Brain microvascular endothelial cell (primary cell): ENCODE data around the gene PES1.
"Not testable (repeated sequence)": the region's sequence is repeated elsewhere in the genome, so short reads cannot be mapped to it uniquely, and the experiment has no call there.

Experiments used
- DNase-seq: peaks from one replicate; pipeline ENCODE4 v3.0.0-alpha.2; 2020
- H3K27ac ChIP-seq: fragments of 250-450 bp; sonication (Bioruptor Pico); 2 replicates; pipeline ENCODE4 v1.5.1; 2020; ENCODE audit warnings: mild to moderate bottlenecking, moderate library complexity
- H3K27me3 ChIP-seq: fragments of 250-450 bp; sonication (Bioruptor Pico); replicated peaks from 2 replicates; pipeline ENCODE4 v1.5.1; 2020; ENCODE audit warnings: mild to moderate bottlenecking
- H3K36me3 ChIP-seq: fragments of 250-450 bp; sonication (Bioruptor Pico); replicated peaks from 2 replicates; pipeline ENCODE4 v1.5.1; 2020; ENCODE audit warnings: mild to moderate bottlenecking
- H3K4me3 ChIP-seq: 2 replicates; pipeline ENCODE4 v1.5.1; 2011; ENCODE audit warnings: low read depth, mild to moderate bottlenecking, control low read depth, low read length, moderate library complexity
- in situ Hi-C: cut with HindIII; loops from 2 replicates; pipeline ENCODE4 v1.10.0; 2017; ENCODE audit warnings: low sequenced_read_pairs, low pct_ligation_motif_present
- TF ChIP-seq, protein P1 (sequence below): IDR thresholded peaks from 2 replicates; pipeline ENCODE4 v1.5.1; 2011; ENCODE audit warnings: low read depth, mild to moderate bottlenecking, moderate library complexity, low read length, control low read depth, inconsistent platforms; ENCODE audit errors: missing control alignments

PES1 gene

DNA sequence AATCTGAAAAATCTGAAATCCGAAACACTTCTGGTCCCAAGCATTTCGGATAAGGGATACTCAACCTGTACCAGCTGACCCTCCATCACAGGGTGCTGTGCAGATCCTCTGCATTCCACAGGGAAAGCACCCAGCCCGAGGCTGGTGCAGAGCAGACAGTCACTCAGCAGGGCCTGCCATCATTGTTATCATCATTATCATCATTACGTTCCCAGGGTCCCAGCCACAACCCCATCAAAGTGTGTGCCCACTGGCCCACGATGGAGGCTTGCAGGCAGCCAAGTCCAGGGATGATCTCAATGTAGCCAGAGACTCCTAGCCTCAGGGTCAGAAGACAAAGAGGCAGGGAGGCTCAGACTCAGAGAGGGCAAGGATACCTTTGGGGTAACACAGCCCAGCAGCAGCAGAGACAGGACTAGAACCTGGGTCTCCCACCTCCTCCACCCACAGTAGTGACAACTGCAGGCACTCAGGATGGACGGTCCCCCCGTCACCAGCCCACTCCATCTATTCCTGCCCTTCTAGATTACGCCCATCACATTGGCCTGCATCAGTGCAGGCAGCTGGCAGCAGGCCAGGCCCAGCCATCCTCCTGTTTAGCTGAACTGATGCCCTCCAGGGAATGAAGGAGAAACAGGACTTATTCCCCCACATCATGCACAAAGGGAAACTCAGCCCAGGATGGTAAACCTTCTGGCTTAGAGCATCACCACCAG, 27.5 kb downstream of the PES1 start:
- no peak for DNase-seq
- H3K4me3 ChIP-seq = no peak overlapping the region
- TF ChIP-seq, protein P1, sequence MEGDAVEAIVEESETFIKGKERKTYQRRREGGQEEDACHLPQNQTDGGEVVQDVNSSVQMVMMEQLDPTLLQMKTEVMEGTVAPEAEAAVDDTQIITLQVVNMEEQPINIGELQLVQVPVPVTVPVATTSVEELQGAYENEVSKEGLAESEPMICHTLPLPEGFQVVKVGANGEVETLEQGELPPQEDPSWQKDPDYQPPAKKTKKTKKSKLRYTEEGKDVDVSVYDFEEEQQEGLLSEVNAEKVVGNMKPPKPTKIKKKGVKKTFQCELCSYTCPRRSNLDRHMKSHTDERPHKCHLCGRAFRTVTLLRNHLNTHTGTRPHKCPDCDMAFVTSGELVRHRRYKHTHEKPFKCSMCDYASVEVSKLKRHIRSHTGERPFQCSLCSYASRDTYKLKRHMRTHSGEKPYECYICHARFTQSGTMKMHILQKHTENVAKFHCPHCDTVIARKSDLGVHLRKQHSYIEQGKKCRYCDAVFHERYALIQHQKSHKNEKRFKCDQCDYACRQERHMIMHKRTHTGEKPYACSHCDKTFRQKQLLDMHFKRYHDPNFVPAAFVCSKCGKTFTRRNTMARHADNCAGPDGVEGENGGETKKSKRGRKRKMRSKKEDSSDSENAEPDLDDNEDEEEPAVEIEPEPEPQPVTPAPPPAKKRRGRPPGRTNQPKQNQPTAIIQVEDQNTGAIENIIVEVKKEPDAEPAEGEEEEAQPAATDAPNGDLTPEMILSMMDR = no peak
- H3K36me3 ChIP-seq = no peaks in the 10 kb centered on the region
- in situ Hi-C loops = no loop called here
- no peak overlapping the region for H3K27ac ChIP-seq
- no peaks in the 10 kb centered on the region for H3K27me3 ChIP-seq

DNA sequence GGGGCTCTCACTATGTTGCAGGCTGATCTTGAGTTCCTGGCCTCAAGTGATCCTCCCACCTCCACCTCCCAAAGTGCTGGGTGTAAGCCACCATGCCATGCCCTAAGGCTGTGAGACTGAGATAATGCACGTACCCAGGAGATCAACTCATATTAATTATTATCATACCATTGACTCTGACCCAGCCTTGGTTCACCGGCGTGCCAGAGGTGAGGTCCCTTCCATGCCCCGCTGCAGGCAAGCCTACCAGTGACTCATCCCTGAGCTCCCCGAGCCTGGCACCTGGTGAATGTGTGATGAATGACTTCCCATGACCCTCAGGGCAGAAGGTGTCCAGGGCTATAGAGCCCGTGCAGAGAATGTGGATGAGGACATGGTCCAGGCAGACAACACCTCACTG, 29.3 kb downstream of the PES1 start:
- H3K27ac ChIP-seq = no peak overlapping the region
- TF ChIP-seq, protein P1 = no peak
- H3K36me3 ChIP-seq = no peaks in the 10 kb centered on the region
- in situ Hi-C loops = no loop called here
- H3K4me3 ChIP-seq = no peak overlapping the region
- no peak for DNase-seq
- no peaks in the 10 kb centered on the region for H3K27me3 ChIP-seq

- Histone ChIP-seq H3K4me3 (no peak overlapping the region), H3K36me3 (no peaks in the 10 kb centered on the region), H3K27me3 (no peaks in the 10 kb centered on the region), H3K27ac (no peak overlapping the region)
- in situ Hi-C loops = no loop called here
- TF ChIP-seq, protein P1 = no peak
- DNase-seq = no peak
Observed at GRCh38 chr22:30561402-30562189, 30.1 kb downstream of the PES1 start.

- DNase-seq, H3K36me3 ChIP-seq, H3K4me3 ChIP-seq, in situ Hi-C loops, H3K27ac ChIP-seq, H3K27me3 ChIP-seq: not testable (repeated sequence)
- TF ChIP-seq, protein P1 = peak; percentile 32
Observed at GRCh38 chr22:30560643-30561202, 31.0 kb downstream of the PES1 start.

DNA sequence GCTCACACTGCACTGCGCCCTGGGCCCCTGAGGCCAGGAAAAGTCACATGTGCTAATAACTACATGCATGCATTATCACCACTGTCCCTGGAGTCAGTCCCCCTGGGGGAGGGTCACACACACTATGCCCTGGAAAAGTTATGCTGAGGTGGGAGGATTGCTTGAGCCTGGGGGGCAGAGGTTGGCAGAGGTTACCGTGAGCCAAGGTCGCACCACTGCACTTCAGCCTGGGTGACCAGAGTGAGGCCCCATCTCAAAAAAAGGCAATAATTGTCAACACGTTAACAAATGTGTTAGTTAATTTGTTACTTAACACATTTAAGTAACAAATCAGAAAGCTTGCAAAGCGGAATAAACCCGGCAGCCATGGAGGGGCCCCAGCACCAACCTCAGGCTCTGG, 31.8 kb downstream of the PES1 start:
- DNase-seq = no peak
- H3K27ac ChIP-seq = no peak overlapping the region
- H3K36me3 ChIP-seq = no peaks in the 10 kb centered on the region
- in situ Hi-C loops = no loop called here
- H3K4me3 ChIP-seq = no peak overlapping the region
- TF ChIP-seq, protein P1 = no peak
- H3K27me3 ChIP-seq = no peaks in the 10 kb centered on the region
